Fibroblast of mammary gland (primary cell): Measurements from ENCODE around the gene GALE.

Experiments
- DNase-seq: peaks from one replicate; pipeline ENCODE4 v3.0.0-alpha.2; 2010; ENCODE audit warnings: low read depth
- H3K4me3 ChIP-seq: 2 replicates; pipeline ENCODE4 v1.5.1; 2011; ENCODE audit warnings: low read depth, mild to moderate bottlenecking, low read length, moderate library complexity; ENCODE audit not compliant: control insufficient read depth
- TF ChIP-seq, protein P1 (sequence below): conservative IDR thresholded peaks from 2 replicates; pipeline ENCODE4 v1.5.1; 2011; ENCODE audit warnings: low read depth, low read length, inconsistent platforms; ENCODE audit not compliant: control insufficient read depth, insufficient read depth

GALE gene

DNA sequence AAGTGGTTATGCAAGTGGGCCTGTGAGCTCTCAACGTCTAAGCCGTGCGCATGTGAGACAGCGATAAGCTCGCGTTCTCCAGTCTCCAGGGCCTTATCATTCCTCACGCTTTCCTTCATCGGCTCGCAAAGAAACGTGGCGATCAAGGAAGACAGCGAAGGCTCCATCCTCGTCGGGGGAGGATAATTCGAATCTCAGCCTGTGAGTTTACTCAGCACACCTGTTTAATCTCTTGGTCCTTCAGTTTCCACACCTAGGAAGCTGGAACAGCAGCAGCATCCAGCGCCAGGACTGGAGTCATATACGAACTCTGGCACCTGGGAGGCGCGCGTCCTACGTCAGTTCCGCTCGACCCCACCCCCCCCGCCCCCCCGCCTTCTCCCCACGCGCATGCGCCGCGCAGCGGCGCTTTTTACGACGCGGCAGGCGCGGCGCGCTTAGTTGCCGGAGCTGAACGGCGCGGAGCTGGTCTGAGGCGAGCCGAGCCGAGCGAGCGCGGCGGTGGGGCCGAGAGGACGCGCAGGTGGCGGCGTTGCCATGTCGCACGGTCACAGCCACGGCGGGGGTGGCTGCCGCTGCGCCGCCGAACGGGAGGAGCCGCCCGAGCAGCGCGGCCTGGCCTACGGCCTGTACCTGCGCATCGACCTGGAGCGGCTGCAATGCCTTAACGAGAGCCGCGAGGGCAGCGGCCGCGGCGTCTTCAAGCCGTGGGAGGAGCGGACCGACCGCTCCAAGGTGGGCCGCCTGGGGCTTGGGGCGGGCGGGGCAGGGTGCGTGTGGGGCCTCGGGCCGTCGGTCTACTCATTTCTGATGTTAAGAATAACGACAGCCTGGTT lies 22.4 kb downstream of the GALE start, which contains the start of gene PITHD1:
PITHD1 (plus strand) TSS at position 440 of the 836 bp plus-strand sequence; CDS start at position 538, 98 bp downstream.
- TF ChIP-seq, protein P1, sequence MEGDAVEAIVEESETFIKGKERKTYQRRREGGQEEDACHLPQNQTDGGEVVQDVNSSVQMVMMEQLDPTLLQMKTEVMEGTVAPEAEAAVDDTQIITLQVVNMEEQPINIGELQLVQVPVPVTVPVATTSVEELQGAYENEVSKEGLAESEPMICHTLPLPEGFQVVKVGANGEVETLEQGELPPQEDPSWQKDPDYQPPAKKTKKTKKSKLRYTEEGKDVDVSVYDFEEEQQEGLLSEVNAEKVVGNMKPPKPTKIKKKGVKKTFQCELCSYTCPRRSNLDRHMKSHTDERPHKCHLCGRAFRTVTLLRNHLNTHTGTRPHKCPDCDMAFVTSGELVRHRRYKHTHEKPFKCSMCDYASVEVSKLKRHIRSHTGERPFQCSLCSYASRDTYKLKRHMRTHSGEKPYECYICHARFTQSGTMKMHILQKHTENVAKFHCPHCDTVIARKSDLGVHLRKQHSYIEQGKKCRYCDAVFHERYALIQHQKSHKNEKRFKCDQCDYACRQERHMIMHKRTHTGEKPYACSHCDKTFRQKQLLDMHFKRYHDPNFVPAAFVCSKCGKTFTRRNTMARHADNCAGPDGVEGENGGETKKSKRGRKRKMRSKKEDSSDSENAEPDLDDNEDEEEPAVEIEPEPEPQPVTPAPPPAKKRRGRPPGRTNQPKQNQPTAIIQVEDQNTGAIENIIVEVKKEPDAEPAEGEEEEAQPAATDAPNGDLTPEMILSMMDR = no peak
- H3K4me3 ChIP-seq = peak within 1 kb of the TSS; percentile 94
- peak; percentile 78 for DNase-seq

DNA sequence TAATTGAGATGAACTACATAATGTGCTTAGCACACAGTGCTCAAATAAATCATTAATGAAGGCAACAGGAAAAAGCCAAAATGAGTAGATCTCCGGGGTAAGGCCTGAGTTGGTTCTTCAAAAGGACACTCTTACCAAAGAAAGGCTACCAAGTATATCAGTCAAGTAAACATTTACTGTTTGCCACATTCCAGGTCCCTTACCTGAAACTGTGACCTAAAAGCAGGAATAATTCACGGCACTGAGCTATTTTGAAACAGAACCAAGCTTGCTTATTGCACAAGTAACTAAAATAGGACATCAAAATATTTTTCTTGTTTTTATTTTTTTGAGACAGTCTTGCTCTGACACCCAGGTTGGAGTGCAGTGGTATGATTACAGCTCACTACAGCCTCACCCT lies 24.3 kb downstream of the GALE start:
- no peak for DNase-seq
- TF ChIP-seq, protein P1 = no peak
- H3K4me3 ChIP-seq = no peak overlapping the region

DNA sequence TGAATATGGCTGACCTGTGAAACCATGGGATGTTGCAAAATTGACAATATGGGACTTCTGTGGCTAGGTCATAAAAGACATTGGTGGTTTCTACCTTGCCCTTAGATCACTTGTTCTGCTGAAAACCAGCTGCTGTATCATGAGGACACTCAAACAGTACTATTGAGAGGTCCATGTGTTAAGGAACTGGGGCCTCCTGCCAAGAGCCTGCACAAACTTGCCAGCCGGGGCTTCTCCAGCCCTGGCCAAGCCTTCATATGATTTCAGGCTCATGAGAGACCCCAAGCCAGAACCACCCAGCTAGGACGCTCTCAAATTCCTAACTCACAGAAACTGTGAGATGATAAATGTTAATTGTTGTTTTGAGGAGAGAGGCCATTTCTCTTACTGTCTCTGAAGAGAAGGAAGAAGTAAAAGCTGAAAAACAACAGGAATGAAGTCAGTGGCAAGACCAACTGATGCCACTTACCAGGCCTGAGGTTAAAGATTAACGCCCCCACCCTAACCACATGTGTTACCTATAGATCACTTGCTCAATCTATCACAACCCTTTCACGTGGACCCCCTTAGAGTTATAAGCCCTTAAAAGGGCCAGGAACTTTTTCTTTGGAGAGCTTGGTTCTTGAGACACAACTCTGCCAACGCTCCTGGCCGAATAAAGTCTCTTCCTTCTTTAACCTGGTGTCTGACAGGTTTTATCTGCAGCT lies 26.2 kb downstream of the GALE start:
- TF ChIP-seq, protein P1 = no peak
- no peak for DNase-seq
- no peak overlapping the region for H3K4me3 ChIP-seq

DNA sequence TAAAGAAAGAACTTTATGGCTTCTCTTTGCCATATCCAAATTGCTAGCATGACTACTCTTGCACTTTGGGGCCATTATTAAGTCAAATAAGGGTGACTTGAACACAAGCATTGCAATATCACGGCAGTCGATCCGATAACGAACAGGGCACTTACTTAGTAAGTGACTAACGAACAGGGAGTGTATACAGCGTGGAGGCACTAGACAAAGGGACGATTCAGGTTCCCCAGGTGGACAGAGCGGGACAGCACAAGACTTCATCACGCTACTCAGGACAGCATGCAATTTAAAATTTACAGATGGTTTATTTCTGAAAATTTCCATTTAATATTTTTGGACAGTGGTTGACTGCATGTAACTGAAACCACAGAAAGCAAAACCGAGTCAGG lies 27.7 kb downstream of the GALE start:
- TF ChIP-seq, protein P1 = no peak
- no peak overlapping the region for H3K4me3 ChIP-seq
- no peak for DNase-seq

DNA sequence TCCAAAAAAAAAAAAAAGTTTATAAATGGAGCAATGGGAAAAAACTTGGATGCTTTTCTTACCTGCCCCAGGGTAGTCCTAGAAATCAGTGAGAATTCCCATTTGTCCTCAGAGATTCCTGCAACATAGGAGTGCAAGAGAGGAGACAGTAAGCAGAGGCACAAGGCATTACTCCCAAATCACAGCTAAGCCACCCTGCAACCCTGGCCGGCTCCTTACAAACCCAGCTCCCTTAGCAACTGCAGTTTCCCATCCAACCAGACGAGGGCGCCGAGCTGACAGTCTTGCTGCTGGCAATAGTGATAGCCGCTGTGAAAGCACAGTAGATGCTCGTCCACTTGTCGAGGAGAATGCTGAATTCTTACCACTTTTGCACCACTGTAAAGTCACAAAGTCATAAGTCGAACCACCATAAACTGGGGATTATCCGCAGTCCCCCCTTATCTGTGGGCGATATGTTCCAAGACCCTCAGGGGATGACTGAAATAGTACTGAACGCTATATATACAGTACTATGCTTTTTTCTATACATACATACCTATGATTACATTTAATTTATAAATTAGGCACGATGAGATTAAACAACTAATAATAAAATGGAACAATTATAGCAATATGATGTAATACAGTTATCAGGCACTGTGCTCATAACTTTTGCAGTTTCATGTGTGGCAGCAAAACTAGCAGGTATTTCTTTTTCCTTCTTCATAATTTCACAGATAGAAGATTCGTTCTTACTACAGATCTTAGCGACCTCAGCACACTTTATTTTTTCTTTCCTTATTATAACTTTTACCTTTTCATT lies 28.3 kb downstream of the GALE start:
- TF ChIP-seq, protein P1 = peak; percentile 99
- peak; percentile 79 for DNase-seq
- H3K4me3 ChIP-seq = no peak overlapping the region

DNA sequence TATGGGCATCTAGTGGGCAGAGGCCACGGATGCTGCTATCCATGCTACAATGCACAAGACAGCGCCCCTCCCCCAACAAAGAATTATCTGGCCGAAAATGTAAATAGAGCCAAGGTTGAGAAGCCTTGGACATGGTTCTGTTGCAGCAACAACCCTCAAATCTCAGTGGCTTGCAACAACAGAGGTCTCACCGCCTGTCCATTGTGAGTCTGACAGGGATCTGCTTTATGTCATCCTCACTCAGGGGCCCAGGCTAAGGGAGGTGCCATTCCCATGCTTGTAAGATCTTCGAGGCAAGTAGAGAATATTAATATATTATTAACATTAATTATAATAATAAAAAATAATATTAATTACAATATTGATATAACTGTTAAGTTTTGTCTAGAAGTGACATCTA lies 31.8 kb downstream of the GALE start:
- DNase-seq = no peak
- TF ChIP-seq, protein P1 = no peak
- H3K4me3 ChIP-seq = no peak overlapping the region
